Astrocyte (in vitro differentiated cells and primary cell): ENCODE data around the gene KIF26B. TPM values are rescaled to one million over a fixed set of nuclear protein-coding genes. Genes with fewer than 3 reads are reported as not detected.
A peak's percentile ranks its signal among the peaks of the same experiment; 100 is the strongest.

ENCODE experiments used
- DNase-seq: peaks from one replicate; pipeline ENCODE4 v3.0.0-alpha.2; 2010; ENCODE audit warnings: low read depth
- FAIRE-seq: peaks from 2 replicates; lab custom pipeline; 2011; peaks lifted over from hg19 to GRCh38; lab: Jason Lieb, UNC
- H2AFZ ChIP-seq: 2 replicates; pipeline ENCODE4 v1.6.0; 2012; ENCODE audit warnings: low read depth, low read length, inconsistent platforms
- H3K27ac ChIP-seq: 2 replicates; pipeline ENCODE4 v1.5.1; 2011; ENCODE audit warnings: low read depth, low read length, inconsistent platforms
- H3K27me3 ChIP-seq: 2 replicates; pipeline ENCODE4 v1.6.0; 2011; ENCODE audit warnings: low read length, inconsistent platforms; ENCODE audit not compliant: insufficient read depth
- H3K36me3 ChIP-seq: 2 replicates; pipeline ENCODE4 v1.5.1; 2011; ENCODE audit warnings: low read length, inconsistent platforms; ENCODE audit not compliant: insufficient read depth
- H3K4me1 ChIP-seq: 2 replicates; pipeline ENCODE4 v1.5.1; 2011; ENCODE audit warnings: low read length, inconsistent platforms; ENCODE audit not compliant: insufficient read depth
- H3K4me2 ChIP-seq: 2 replicates; pipeline ENCODE4 v1.6.0; 2012; ENCODE audit warnings: low read length, inconsistent platforms
- H3K4me3 ChIP-seq: 2 replicates; pipeline ENCODE4 v1.5.1; 2011; ENCODE audit warnings: low read depth, mild to moderate bottlenecking, low read length, inconsistent platforms; ENCODE audit not compliant: insufficient read depth
- H3K79me2 ChIP-seq: 2 replicates; pipeline ENCODE4 v1.6.0; 2012; ENCODE audit warnings: mild to moderate bottlenecking, low read length, inconsistent platforms; ENCODE audit not compliant: insufficient read depth
- H3K9ac ChIP-seq: 2 replicates; pipeline ENCODE4 v1.6.0; 2012; ENCODE audit warnings: mild to moderate bottlenecking, low read length, inconsistent platforms
- H3K9me3 ChIP-seq: 2 replicates; pipeline ENCODE4 v1.5.1; 2012; ENCODE audit warnings: low read depth, mild to moderate bottlenecking, low read length, inconsistent platforms; ENCODE audit not compliant: insufficient read depth
- H4K20me1 ChIP-seq: 2 replicates; pipeline ENCODE4 v1.6.0; 2012; ENCODE audit warnings: low read length, inconsistent platforms; ENCODE audit not compliant: insufficient read depth
- H3K27ac Mint-ChIP-seq: one replicate; pipeline ENCODE4 v1.8.0; 2021; ENCODE audit warnings: mild to moderate bottlenecking, mixed read lengths; ENCODE audit not compliant: unreplicated experiment
- H3K27me3 Mint-ChIP-seq: one replicate; pipeline ENCODE4 v1.8.0; 2021; ENCODE audit warnings: low read depth, mixed read lengths; ENCODE audit not compliant: unreplicated experiment
- H3K36me3 Mint-ChIP-seq: one replicate; pipeline ENCODE4 v1.8.0; 2021; ENCODE audit warnings: low read depth, mixed read lengths; ENCODE audit not compliant: unreplicated experiment
- H3K4me1 Mint-ChIP-seq: one replicate; pipeline ENCODE4 v1.8.0; 2021; ENCODE audit warnings: low read depth, mixed read lengths; ENCODE audit not compliant: unreplicated experiment
- H3K4me3 Mint-ChIP-seq: one replicate; pipeline ENCODE4 v1.8.0; 2021; ENCODE audit warnings: mild to moderate bottlenecking, moderate library complexity, mixed read lengths; ENCODE audit not compliant: unreplicated experiment
- H3K9me3 Mint-ChIP-seq: one replicate; pipeline ENCODE4 v1.8.0; 2021; ENCODE audit warnings: mild to moderate bottlenecking, mixed read lengths; ENCODE audit not compliant: unreplicated experiment
- EZH2 ChIP-seq: IDR thresholded peaks from 2 replicates; pipeline ENCODE4 v1.6.1; 2012; ENCODE audit warnings: mild to moderate bottlenecking, low read length, inconsistent platforms; ENCODE audit not compliant: insufficient read depth
- total RNA-seq: library from RNA; stranded (reverse); gene quantifications from 2 replicates; pipeline ENCODE4 v1.2.1, GENCODE V29; 2021
- TF ChIP-seq, protein P1 (sequence below): IDR thresholded peaks from 2 replicates; pipeline ENCODE4 v1.5.1; 2011; ENCODE audit warnings: low read depth, mild to moderate bottlenecking, inconsistent platforms, low read length, moderate library complexity; ENCODE audit not compliant: insufficient read depth

The KIF26B gene
- total RNA-seq, 1 donor from 2014 or later = 6.8 TPM

DNA sequence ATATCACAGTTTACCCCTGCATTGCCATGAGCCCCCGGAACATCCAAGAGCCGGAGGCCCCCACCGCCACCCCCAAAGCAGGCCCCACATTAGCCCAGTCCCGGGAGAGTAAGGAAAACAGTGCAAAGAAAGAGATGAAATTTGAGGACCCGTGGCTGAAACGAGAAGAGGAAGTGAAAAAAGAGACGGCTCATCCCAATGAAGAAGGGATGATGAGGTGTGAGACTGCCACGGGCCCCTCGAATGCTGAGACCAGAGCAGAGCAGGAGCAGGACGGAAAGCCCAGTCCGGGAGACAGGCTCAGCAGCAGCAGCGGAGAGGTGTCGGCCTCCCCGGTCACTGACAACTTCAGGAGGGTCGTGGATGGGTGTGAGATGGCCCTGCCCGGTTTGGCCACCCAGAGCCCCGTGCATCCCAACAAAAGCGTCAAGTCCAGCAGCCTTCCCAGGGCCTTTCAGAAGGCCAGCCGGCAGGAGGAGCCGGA is 532.4 kb downstream of the KIF26B start:
- Mint-ChIP-seq H3K9me3 (peaks cover under 1% of the 10 kb centered on the region), H3K4me3 (no peak overlapping the region), H3K27ac (no peak overlapping the region), H3K27me3 (peaks cover 25% of the 10 kb centered on the region), H3K36me3 (peaks cover 17% of the 10 kb centered on the region), H3K4me1 (no peaks in the 10 kb centered on the region)
- Histone ChIP-seq H3K9ac (no peak overlapping the region), H3K27ac (no peak overlapping the region), H3K79me2 (no peaks in the 10 kb centered on the region), H2AFZ (no peak overlapping the region), H4K20me1 (no peaks in the 10 kb centered on the region), H3K4me3 (no peak overlapping the region), H3K36me3 (no peaks in the 10 kb centered on the region), H3K4me1 (no peaks in the 10 kb centered on the region), H3K4me2 (no peak overlapping the region), H3K9me3 (no peaks in the 10 kb centered on the region), H3K27me3 (no peaks in the 10 kb centered on the region)
- FAIRE-seq (no peak), DNase-seq (peak; percentile 10)
- TF ChIP-seq, protein P1, sequence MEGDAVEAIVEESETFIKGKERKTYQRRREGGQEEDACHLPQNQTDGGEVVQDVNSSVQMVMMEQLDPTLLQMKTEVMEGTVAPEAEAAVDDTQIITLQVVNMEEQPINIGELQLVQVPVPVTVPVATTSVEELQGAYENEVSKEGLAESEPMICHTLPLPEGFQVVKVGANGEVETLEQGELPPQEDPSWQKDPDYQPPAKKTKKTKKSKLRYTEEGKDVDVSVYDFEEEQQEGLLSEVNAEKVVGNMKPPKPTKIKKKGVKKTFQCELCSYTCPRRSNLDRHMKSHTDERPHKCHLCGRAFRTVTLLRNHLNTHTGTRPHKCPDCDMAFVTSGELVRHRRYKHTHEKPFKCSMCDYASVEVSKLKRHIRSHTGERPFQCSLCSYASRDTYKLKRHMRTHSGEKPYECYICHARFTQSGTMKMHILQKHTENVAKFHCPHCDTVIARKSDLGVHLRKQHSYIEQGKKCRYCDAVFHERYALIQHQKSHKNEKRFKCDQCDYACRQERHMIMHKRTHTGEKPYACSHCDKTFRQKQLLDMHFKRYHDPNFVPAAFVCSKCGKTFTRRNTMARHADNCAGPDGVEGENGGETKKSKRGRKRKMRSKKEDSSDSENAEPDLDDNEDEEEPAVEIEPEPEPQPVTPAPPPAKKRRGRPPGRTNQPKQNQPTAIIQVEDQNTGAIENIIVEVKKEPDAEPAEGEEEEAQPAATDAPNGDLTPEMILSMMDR = no peak
- TF ChIP-seq EZH2 = no peak

DNA sequence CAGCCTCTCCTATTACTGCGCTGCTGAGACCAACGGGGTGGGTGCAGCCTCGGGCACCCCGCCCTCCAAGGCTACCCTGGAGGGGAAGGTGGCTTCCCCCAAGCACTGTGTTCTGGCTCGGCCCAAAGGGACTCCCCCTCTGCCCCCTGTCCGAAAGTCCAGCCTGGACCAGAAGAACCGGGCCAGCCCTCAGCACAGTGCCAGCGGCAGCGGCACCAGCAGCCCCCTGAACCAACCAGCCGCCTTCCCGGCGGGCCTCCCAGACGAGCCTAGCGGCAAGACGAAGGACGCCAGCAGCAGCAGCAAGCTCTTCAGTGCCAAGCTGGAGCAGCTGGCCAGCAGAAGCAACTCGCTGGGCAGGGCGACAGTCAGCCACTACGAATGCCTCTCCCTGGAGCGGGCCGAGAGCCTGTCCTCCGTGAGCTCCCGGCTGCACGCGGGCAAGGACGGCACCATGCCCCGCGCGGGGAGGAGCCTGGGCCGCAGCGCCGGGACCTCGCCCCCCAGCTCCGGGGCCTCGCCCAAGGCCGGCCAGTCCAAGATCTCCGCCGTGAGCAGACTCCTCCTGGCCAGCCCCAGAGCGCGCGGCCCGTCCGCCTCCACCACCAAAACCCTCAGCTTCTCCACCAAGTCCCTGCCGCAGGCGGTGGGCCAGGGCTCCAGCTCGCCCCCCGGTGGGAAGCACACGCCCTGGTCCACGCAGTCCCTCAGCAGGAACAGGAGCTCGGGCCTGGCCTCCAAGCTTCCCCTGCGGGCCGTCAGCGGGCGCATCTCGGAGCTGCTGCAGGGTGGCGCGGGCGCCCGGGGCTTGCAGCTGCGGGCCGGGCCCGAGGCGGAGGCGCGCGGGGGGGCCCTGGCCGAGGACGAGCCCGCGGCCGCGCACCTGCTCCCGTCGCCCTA is 533.1 kb downstream of the KIF26B start:
- no peak overlapping the region for H3K4me3 ChIP-seq
- H4K20me1 ChIP-seq = peaks cover 2% of the 10 kb centered on the region
- FAIRE-seq (no peak), DNase-seq (peak; percentile 35)
- Mint-ChIP-seq H3K4me3 (no peak overlapping the region), H3K9me3 (peaks cover 2% of the 10 kb centered on the region), H3K27me3 (peaks cover 28% of the 10 kb centered on the region), H3K27ac (no peak overlapping the region), H3K4me1 (no peaks in the 10 kb centered on the region), H3K36me3 (peaks cover 19% of the 10 kb centered on the region)
- no peaks in the 10 kb centered on the region for H3K27me3 ChIP-seq
- peak overlapping the region; percentile 81 for H3K4me2 ChIP-seq
- peak overlapping the region; percentile 58 for H2AFZ ChIP-seq
- H3K4me1 ChIP-seq = no peaks in the 10 kb centered on the region
- H3K9ac ChIP-seq = peak overlapping the region; percentile 14
- TF ChIP-seq, protein P1 = no peak
- TF ChIP-seq EZH2 = no peak
- no peaks in the 10 kb centered on the region for H3K9me3 ChIP-seq
- no peak overlapping the region for H3K27ac ChIP-seq
- H3K36me3 ChIP-seq = no peaks in the 10 kb centered on the region
- H3K79me2 ChIP-seq = no peaks in the 10 kb centered on the region
